HL-60 (cell line): ENCODE results near the gene BEST2.

Experiments used
- DNase-seq, 2 experiments: peaks; one replicate each; pipeline ENCODE4 v3.0.0-alpha.2; 2010 to 2020; ENCODE audit warnings: low read depth in 1 of 2, low spot score in 1 of 2
- H3K27ac ChIP-seq: fragments of 250-450 bp; sonication (Bioruptor Pico); replicated peaks from 2 replicates; pipeline ENCODE4 v1.5.1; 2020; ENCODE audit warnings: mild to moderate bottlenecking, moderate library complexity
- H3K27me3 ChIP-seq: fragments of 250-450 bp; sonication (Bioruptor Pico); 2 replicates; pipeline ENCODE4 v1.5.1; 2021; ENCODE audit warnings: mild to moderate bottlenecking, moderate library complexity; ENCODE audit not compliant: insufficient read depth, poor library complexity, severe bottlenecking
- H3K4me3 ChIP-seq: replicated peaks from 2 replicates; pipeline ENCODE4 v1.5.1; 2011; ENCODE audit warnings: mild to moderate bottlenecking, control low read depth, low read length; ENCODE audit not compliant: insufficient read depth
- CTCF ChIP-seq: IDR thresholded peaks from one replicate; pipeline ENCODE4 v1.5.1; 2011; ENCODE audit warnings: low read length, control low read depth, inconsistent platforms; ENCODE audit not compliant: insufficient read depth
- GABPA ChIP-seq: IDR thresholded peaks from 2 replicates; pipeline ENCODE4 v1.6.1; 2012; ENCODE audit warnings: low read depth
- POLR2AphosphoS5 ChIP-seq: IDR thresholded peaks from 2 replicates; pipeline ENCODE4 v1.6.1; 2012; ENCODE audit warnings: low read depth
- REST ChIP-seq: IDR thresholded peaks from 2 replicates; pipeline ENCODE4 v1.6.1; 2012; ENCODE audit warnings: low read depth; ENCODE audit not compliant: insufficient replicate concordance
- SPI1 ChIP-seq: IDR thresholded peaks from 2 replicates; pipeline ENCODE4 v1.6.1; 2012; ENCODE audit warnings: low read depth, mild to moderate bottlenecking, borderline replicate concordance

BEST2 gene

DNA sequence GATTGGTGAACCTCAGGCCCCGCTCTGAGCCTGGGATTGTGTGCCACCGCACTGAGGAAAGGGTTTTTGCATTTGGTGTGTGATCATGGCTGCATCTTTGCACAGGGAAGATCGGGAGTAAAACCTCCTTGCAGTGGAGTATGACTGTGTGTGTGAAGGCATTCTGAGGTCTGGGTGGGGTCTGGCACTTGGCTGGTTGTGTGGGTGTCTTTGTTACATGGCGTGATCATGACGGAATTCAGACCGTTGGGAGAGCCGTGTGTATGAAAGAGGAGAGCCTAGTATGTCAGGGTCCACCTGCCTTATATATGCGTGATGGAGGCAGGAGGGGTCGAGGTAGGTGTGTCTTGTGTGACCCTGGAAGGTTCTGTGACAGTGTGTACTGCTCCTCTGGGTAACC lies 740 bp upstream of the BEST2 start:
- no peak overlapping the region for H3K27ac ChIP-seq
- DNase-seq, result no peak
- no peak overlapping the region for H3K4me3 ChIP-seq
- peaks cover 16% of the 10 kb centered on the region for H3K27me3 ChIP-seq
- TF ChIP-seq POLR2AphosphoS5, result no peak
- TF ChIP-seq REST, result no peak
- TF ChIP-seq CTCF, result no peak
- no peak for TF ChIP-seq GABPA
- TF ChIP-seq SPI1, result no peak

GRCh38 chr19:12752056-12752781 lies 628 bp downstream of the BEST2 start:
- DNase-seq, result no peak
- no peak overlapping the region for H3K27ac ChIP-seq
- peaks cover 16% of the 10 kb centered on the region for H3K27me3 ChIP-seq
- H3K4me3 ChIP-seq, result no peak overlapping the region
- no peak for TF ChIP-seq SPI1
- TF ChIP-seq GABPA, result no peak

DNA sequence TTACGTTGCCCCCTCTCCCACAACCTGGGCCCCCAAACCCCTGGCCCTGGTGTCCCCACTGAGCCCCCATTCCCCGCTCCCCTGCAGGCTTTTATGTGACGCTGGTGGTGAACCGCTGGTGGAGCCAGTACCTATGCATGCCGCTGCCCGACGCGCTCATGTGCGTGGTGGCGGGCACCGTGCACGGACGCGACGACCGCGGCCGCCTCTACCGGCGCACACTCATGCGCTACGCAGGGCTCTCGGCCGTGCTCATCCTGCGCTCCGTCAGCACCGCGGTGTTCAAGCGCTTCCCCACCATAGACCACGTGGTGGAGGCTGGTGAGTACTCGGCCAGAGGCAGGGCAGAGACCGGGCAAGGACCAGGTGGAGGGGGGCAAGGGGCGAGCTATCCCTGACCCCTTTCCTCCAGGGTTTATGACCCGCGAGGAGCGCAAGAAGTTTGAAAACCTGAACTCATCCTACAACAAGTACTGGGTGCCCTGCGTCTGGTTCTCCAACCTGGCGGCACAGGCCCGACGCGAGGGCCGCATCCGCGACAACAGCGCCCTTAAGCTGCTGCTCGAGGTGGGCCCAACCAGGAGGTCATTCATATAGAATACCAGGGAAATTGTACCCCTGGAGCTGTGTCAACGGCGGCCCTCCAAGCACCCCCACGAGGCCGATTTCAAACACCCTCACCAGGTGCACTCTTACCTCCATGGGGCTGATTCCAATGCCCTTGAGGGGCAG lies 3.0 kb downstream of the BEST2 start:
- Histone ChIP-seq H3K27me3 (peaks cover 16% of the 10 kb centered on the region), H3K27ac (no peak overlapping the region), H3K4me3 (no peak overlapping the region)
- TF ChIP-seq SPI1 (no peak), REST (no peak), CTCF (no peak), GABPA (no peak), POLR2AphosphoS5 (no peak)
- DNase-seq, result no peak

- Histone ChIP-seq H3K27me3 (peaks cover 11% of the 10 kb centered on the region), H3K27ac (no peak overlapping the region)
Measured at GRCh38 chr19:12756150-12756883, 4.7 kb downstream of the BEST2 start.

More at GRCh38 chr19:12756150-12756883, 4.7 kb downstream of the BEST2 start:
- DNase-seq, result no peak
- TF ChIP-seq POLR2AphosphoS5 (no peak), CTCF (no peak), GABPA (no peak), SPI1 (no peak), REST (no peak)
- no peak overlapping the region for H3K4me3 ChIP-seq
